IPS-NIHi7 (cell line): ENCODE results near the gene PYCR2.
A peak's percentile ranks its signal among the peaks of the same experiment; 100 is the strongest.

ENCODE experiments used
- DNase-seq: peaks from one replicate; pipeline ENCODE4 v3.0.0; 2012; ENCODE audit warnings: mixed read lengths; ENCODE audit errors: extremely low spot score

The PYCR2 gene

GRCh38 chr1:225919906-225920305 lies 4.1 kb downstream of the PYCR2 start:
- DNase-seq = no peak

- no peak for DNase-seq
These were observed 5.8 kb downstream of the PYCR2 start for GRCh38 chr1:225918280-225918679.

GRCh38 chr1:225917536-225917935 lies 6.5 kb downstream of the PYCR2 start:
- no peak for DNase-seq

- DNase-seq = no peak
These were observed 6.9 kb downstream of the PYCR2 start for GRCh38 chr1:225917101-225917500.

- no peak for DNase-seq
These were observed 8.5 kb downstream of the PYCR2 start for GRCh38 chr1:225915538-225915991.

- peak; percentile 6 for DNase-seq
These were observed 9.1 kb downstream of the PYCR2 start for GRCh38 chr1:225914947-225915346.

- no peak for DNase-seq
These were observed 9.7 kb downstream of the PYCR2 start for GRCh38 chr1:225914391-225914790.

GRCh38 chr1:225911191-225912130 lies 12.6 kb downstream of the PYCR2 start:
- peak; percentile 82 for DNase-seq

- DNase-seq = no peak
These were observed 14.6 kb downstream of the PYCR2 start for GRCh38 chr1:225909477-225909876.

GRCh38 chr1:225908773-225909172 lies 15.3 kb downstream of the PYCR2 start:
- no peak for DNase-seq

GRCh38 chr1:225908013-225908640 lies 15.9 kb downstream of the PYCR2 start:
- DNase-seq = no peak

- no peak for DNase-seq
These were observed 16.7 kb downstream of the PYCR2 start for GRCh38 chr1:225907341-225907740.

GRCh38 chr1:225906467-225906866 lies 17.6 kb downstream of the PYCR2 start:
- DNase-seq = no peak

- DNase-seq = no peak
These were observed 20.4 kb downstream of the PYCR2 start for GRCh38 chr1:225903623-225904022.

GRCh38 chr1:225899044-225899925 lies 24.8 kb downstream of the PYCR2 start:
- peak; percentile 94 for DNase-seq

GRCh38 chr1:225897595-225898514 lies 26.2 kb downstream of the PYCR2 start:
- DNase-seq = no peak

- no peak for DNase-seq
These were observed 27.0 kb downstream of the PYCR2 start for GRCh38 chr1:225896937-225897549.

GRCh38 chr1:225896494-225896893 lies 27.6 kb downstream of the PYCR2 start:
- DNase-seq = no peak

- no peak for DNase-seq
These were observed 31.7 kb downstream of the PYCR2 start for GRCh38 chr1:225892307-225892706.

- no peak for DNase-seq
These were observed 32.6 kb downstream of the PYCR2 start for GRCh38 chr1:225891229-225891972.
